Measurements from ENCODE around the gene AMPH.
"Not testable (repeated sequence)": the region's sequence is repeated elsewhere in the genome, so short reads cannot be mapped to it uniquely, and the experiment has no call there.

DNA sequence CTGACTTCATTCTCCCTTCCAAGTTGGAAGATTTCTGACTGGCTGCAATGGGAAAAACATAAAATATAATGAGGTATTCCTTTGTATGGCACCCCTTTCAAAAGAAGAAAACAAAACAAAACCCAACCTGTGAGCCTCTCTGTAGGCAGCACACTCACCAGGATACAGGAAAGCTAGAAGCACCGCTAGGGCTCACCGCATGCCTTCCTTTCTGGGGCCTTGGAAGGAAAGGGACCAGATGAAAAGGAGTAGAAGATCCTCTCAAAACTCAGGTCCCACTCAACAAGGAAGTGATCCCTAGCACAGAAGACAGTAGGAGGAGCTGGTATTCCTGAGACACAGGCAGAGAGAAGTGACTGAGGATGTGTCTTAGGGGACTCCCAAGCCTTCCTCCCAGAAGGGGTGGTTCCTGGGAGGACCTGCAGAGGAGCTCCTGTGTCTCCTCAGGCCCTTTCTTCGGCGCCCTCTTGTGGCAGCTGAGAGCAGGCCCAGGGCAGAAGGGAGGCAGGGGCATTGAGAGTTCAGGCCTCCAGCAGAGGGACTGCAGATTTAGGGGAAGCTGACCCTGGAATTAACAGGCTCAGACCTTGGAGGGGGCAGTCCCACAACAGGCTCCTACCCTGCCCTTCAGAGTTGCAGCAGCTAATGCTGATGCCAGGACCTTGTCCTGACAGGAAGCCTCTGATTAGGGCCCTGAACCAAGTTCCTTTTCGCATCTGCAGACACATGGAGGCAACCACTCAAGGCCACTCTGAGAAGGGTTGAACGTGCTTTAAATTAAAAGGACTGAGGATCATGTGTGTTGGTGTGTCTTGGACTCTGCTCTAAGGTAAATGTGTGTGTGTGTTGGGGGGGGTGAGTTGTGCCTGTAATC is 285.6 kb downstream of the AMPH start:
- TF ChIP-seq, protein P1, sequence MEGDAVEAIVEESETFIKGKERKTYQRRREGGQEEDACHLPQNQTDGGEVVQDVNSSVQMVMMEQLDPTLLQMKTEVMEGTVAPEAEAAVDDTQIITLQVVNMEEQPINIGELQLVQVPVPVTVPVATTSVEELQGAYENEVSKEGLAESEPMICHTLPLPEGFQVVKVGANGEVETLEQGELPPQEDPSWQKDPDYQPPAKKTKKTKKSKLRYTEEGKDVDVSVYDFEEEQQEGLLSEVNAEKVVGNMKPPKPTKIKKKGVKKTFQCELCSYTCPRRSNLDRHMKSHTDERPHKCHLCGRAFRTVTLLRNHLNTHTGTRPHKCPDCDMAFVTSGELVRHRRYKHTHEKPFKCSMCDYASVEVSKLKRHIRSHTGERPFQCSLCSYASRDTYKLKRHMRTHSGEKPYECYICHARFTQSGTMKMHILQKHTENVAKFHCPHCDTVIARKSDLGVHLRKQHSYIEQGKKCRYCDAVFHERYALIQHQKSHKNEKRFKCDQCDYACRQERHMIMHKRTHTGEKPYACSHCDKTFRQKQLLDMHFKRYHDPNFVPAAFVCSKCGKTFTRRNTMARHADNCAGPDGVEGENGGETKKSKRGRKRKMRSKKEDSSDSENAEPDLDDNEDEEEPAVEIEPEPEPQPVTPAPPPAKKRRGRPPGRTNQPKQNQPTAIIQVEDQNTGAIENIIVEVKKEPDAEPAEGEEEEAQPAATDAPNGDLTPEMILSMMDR (IDR thresholded peaks at IDR 0.05), result peak in 9 of 12 donors; percentile 9 to 58 (median 47)
- not testable (repeated sequence) for TF ChIP-seq POLR2A (IDR thresholded peaks at IDR 0.05)
